ENCODE data around the gene ELL2. TPM values are rescaled to one million over a fixed set of nuclear protein-coding genes. Genes with fewer than 3 reads are reported as not detected.
A peak's percentile ranks its signal among the peaks of the same experiment; 100 is the strongest.

ELL2 gene
- total RNA-seq (2014; rRNA removed; shearing (Covaris generic)), result 13.9 and 14.4 TPM in 2 replicates

GRCh38 chr5:95961617-95962474 lies at the start of gene ELL2:
ELL2 (minus strand) TSS chr5:95961851; CDS start chr5:95961721, 130 bp downstream.
- Histone ChIP-seq H3K4me3 (ENCODE audit: insufficient read depth, low read depth, low read length) (peak within 1 kb of the TSS; percentile 77), H3K27me3 (ENCODE audit: control insufficient read depth, insufficient read depth, low read length) (peaks cover 10% of the 10 kb centered on the region), H3K36me3 (replicated peaks; ENCODE audit: control insufficient read depth, insufficient read depth, low read length) (no peaks in the 10 kb centered on the region)
- DNase-seq, result peak; percentile 91

- H3K4me3 ChIP-seq (ENCODE audit: insufficient read depth, low read depth, low read length), result no peak overlapping the region
- no peak for DNase-seq
- no peaks in the 10 kb centered on the region for H3K27me3 ChIP-seq (ENCODE audit: control insufficient read depth, insufficient read depth, low read length)
These were observed 47.5 kb upstream of the ELL2 start for GRCh38 chr5:96008987-96009647.

GRCh38 chr5:96008487-96008886 lies 46.8 kb upstream of the ELL2 start:
- no peak overlapping the region for H3K4me3 ChIP-seq (ENCODE audit: insufficient read depth, low read depth, low read length)
- DNase-seq, result no peak
- no peaks in the 10 kb centered on the region for H3K36me3 ChIP-seq (replicated peaks; ENCODE audit: control insufficient read depth, insufficient read depth, low read length)
- no peaks in the 10 kb centered on the region for H3K27me3 ChIP-seq (ENCODE audit: control insufficient read depth, insufficient read depth, low read length)

More at GRCh38 chr5:96008987-96009647, 47.5 kb upstream of the ELL2 start:
- H3K36me3 ChIP-seq (replicated peaks; ENCODE audit: control insufficient read depth, insufficient read depth, low read length), result no peaks in the 10 kb centered on the region

GRCh38 chr5:96007051-96007450 lies 45.4 kb upstream of the ELL2 start:
- DNase-seq, result no peak
- no peaks in the 10 kb centered on the region for H3K36me3 ChIP-seq (replicated peaks; ENCODE audit: control insufficient read depth, insufficient read depth, low read length)
- no peak overlapping the region for H3K4me3 ChIP-seq (ENCODE audit: insufficient read depth, low read depth, low read length)
- H3K27me3 ChIP-seq (ENCODE audit: control insufficient read depth, insufficient read depth, low read length), result no peaks in the 10 kb centered on the region

- no peaks in the 10 kb centered on the region for H3K36me3 ChIP-seq (replicated peaks; ENCODE audit: control insufficient read depth, insufficient read depth, low read length)
- H3K27me3 ChIP-seq (ENCODE audit: control insufficient read depth, insufficient read depth, low read length), result no peaks in the 10 kb centered on the region
- no peak for DNase-seq
- no peak overlapping the region for H3K4me3 ChIP-seq (ENCODE audit: insufficient read depth, low read depth, low read length)
These were observed 44.6 kb upstream of the ELL2 start for GRCh38 chr5:96006291-96006690.

GRCh38 chr5:96004754-96005153 lies 43.1 kb upstream of the ELL2 start:
- no peak for DNase-seq
- Histone ChIP-seq H3K27me3 (ENCODE audit: control insufficient read depth, insufficient read depth, low read length) (no peaks in the 10 kb centered on the region), H3K36me3 (replicated peaks; ENCODE audit: control insufficient read depth, insufficient read depth, low read length) (no peaks in the 10 kb centered on the region), H3K4me3 (ENCODE audit: insufficient read depth, low read depth, low read length) (no peak overlapping the region)

DNA sequence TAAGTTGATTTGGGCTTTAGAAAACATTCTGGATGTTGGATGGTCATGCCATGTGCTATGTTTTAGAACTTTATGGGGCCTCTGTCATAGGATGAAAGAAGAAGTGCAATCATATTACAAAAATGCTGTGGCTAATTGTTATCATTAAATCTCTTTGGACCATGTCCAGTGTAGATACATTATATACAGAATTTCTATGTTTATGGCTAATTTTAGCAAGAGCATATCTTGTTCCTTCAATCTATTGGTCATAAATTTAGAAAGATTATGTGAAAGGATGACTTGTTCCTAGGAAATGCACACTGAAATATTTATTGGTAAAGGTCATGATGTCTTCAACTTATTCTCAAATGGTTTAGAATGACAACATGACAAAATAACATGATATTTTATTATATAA lies 42.4 kb upstream of the ELL2 start:
- no peak for DNase-seq
- Histone ChIP-seq H3K27me3 (ENCODE audit: control insufficient read depth, insufficient read depth, low read length) (no peaks in the 10 kb centered on the region), H3K36me3 (replicated peaks; ENCODE audit: control insufficient read depth, insufficient read depth, low read length) (no peaks in the 10 kb centered on the region), H3K4me3 (ENCODE audit: insufficient read depth, low read depth, low read length) (no peak overlapping the region)

GRCh38 chr5:96001262-96001661 lies 39.6 kb upstream of the ELL2 start:
- no peaks in the 10 kb centered on the region for H3K36me3 ChIP-seq (replicated peaks; ENCODE audit: control insufficient read depth, insufficient read depth, low read length)
- H3K27me3 ChIP-seq (ENCODE audit: control insufficient read depth, insufficient read depth, low read length), result no peaks in the 10 kb centered on the region
- H3K4me3 ChIP-seq (ENCODE audit: insufficient read depth, low read depth, low read length), result no peak overlapping the region
- no peak for DNase-seq

GRCh38 chr5:96000308-96000707 lies 38.7 kb upstream of the ELL2 start:
- Histone ChIP-seq H3K4me3 (ENCODE audit: insufficient read depth, low read depth, low read length) (no peak overlapping the region), H3K27me3 (ENCODE audit: control insufficient read depth, insufficient read depth, low read length) (no peaks in the 10 kb centered on the region), H3K36me3 (replicated peaks; ENCODE audit: control insufficient read depth, insufficient read depth, low read length) (no peaks in the 10 kb centered on the region)
- no peak for DNase-seq

GRCh38 chr5:95996904-95997723 lies 35.5 kb upstream of the ELL2 start:
- Histone ChIP-seq H3K27me3 (ENCODE audit: control insufficient read depth, insufficient read depth, low read length) (no peaks in the 10 kb centered on the region), H3K4me3 (ENCODE audit: insufficient read depth, low read depth, low read length) (no peak overlapping the region)
- DNase-seq, result no peak

GRCh38 chr5:95995962-95996489 lies 34.4 kb upstream of the ELL2 start:
- Histone ChIP-seq H3K27me3 (ENCODE audit: control insufficient read depth, insufficient read depth, low read length) (no peaks in the 10 kb centered on the region), H3K36me3 (replicated peaks; ENCODE audit: control insufficient read depth, insufficient read depth, low read length) (no peaks in the 10 kb centered on the region), H3K4me3 (ENCODE audit: insufficient read depth, low read depth, low read length) (no peak overlapping the region)
- no peak for DNase-seq

More at GRCh38 chr5:95996904-95997723, 35.5 kb upstream of the ELL2 start:
- H3K36me3 ChIP-seq (replicated peaks; ENCODE audit: control insufficient read depth, insufficient read depth, low read length), result no peaks in the 10 kb centered on the region

- H3K4me3 ChIP-seq (ENCODE audit: insufficient read depth, low read depth, low read length), result no peak overlapping the region
- no peaks in the 10 kb centered on the region for H3K36me3 ChIP-seq (replicated peaks; ENCODE audit: control insufficient read depth, insufficient read depth, low read length)
- DNase-seq, result no peak
- H3K27me3 ChIP-seq (ENCODE audit: control insufficient read depth, insufficient read depth, low read length), result no peaks in the 10 kb centered on the region
These were observed 32.1 kb upstream of the ELL2 start for GRCh38 chr5:95993776-95994175.

- no peak for DNase-seq
- H3K4me3 ChIP-seq (ENCODE audit: insufficient read depth, low read depth, low read length), result no peak overlapping the region
- H3K36me3 ChIP-seq (replicated peaks; ENCODE audit: control insufficient read depth, insufficient read depth, low read length), result no peaks in the 10 kb centered on the region
- H3K27me3 ChIP-seq (ENCODE audit: control insufficient read depth, insufficient read depth, low read length), result no peaks in the 10 kb centered on the region
These were observed 31.6 kb upstream of the ELL2 start for GRCh38 chr5:95993266-95993665.

DNA sequence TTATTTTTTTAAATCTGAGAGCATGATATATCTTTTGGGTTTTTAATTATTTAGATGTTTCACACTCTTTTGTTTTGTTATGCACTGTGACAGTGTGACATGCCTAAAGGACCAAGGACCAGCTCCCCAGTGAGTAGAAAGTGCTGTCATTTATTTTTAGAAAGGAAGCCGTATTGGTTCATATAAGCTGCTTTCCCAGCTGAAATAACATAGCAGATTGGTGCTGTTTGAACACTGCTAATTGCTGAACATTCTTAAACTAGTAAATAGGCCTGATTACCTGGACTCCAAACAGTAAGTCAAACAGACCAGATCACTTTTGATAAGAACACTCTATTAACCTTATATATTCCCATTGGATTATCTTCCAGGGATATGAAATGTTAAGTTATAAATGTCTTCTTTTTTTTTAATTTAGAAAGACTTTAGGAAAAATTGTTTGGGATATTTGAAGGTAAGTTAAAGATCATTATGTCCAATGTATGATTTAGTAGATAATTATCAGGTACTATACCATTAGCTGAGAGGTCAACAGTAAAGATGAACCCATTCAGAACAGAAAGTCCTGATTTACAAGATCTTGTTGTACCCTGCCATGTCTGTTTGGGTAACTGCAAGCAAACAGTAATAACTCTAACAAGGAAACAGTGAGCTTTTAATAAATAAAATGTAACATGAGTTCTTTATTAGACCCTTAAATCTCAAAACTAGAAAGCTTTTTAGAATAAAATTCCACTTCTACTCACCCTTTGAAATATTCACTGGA lies 27.8 kb upstream of the ELL2 start:
- no peaks in the 10 kb centered on the region for H3K27me3 ChIP-seq (ENCODE audit: control insufficient read depth, insufficient read depth, low read length)

More for the DNA sequence above, 27.8 kb upstream of the ELL2 start:
- H3K36me3 ChIP-seq (replicated peaks; ENCODE audit: control insufficient read depth, insufficient read depth, low read length), result no peaks in the 10 kb centered on the region
- no peak overlapping the region for H3K4me3 ChIP-seq (ENCODE audit: insufficient read depth, low read depth, low read length)
- no peak for DNase-seq

Measured in H7 (cell line).